GM06990 (cell line): Measurements from ENCODE around the gene SH3TC1.

ENCODE experiments used
- DNase-seq: peaks from one replicate; pipeline ENCODE4 v3.0.0-alpha.2; 2011; ENCODE audit not compliant: insufficient read length; ENCODE audit errors: extremely low read depth
- H3K27me3 ChIP-seq: replicated peaks from 2 replicates; pipeline ENCODE4 v1.6.0; 2011; ENCODE audit warnings: low read length; ENCODE audit not compliant: control insufficient read depth, insufficient read depth
- H3K36me3 ChIP-seq: 2 replicates; pipeline ENCODE4 v1.5.1; 2011; ENCODE audit warnings: low read length; ENCODE audit not compliant: control insufficient read depth, insufficient read depth
- H3K4me3 ChIP-seq: replicated peaks from 2 replicates; pipeline ENCODE4 v1.5.1; 2011; ENCODE audit warnings: low read depth, mild to moderate bottlenecking, control low read depth, low read length
- CTCF ChIP-seq: IDR thresholded peaks from 2 replicates; pipeline ENCODE4 v1.5.1; 2011; ENCODE audit warnings: low read length, control low read depth, mild to moderate bottlenecking, inconsistent platforms; ENCODE audit not compliant: insufficient read depth, poor library complexity, severe bottlenecking

SH3TC1 gene

GRCh38 chr4:8199594-8200301 is 658 bp downstream of the SH3TC1 start:
- Histone ChIP-seq H3K4me3 (peak overlapping the region; percentile 77), H3K36me3 (peaks cover 2% of the 10 kb centered on the region), H3K27me3 (no peaks in the 10 kb centered on the region)
- DNase-seq = peak; percentile 30
- TF ChIP-seq CTCF = no peak

DNA sequence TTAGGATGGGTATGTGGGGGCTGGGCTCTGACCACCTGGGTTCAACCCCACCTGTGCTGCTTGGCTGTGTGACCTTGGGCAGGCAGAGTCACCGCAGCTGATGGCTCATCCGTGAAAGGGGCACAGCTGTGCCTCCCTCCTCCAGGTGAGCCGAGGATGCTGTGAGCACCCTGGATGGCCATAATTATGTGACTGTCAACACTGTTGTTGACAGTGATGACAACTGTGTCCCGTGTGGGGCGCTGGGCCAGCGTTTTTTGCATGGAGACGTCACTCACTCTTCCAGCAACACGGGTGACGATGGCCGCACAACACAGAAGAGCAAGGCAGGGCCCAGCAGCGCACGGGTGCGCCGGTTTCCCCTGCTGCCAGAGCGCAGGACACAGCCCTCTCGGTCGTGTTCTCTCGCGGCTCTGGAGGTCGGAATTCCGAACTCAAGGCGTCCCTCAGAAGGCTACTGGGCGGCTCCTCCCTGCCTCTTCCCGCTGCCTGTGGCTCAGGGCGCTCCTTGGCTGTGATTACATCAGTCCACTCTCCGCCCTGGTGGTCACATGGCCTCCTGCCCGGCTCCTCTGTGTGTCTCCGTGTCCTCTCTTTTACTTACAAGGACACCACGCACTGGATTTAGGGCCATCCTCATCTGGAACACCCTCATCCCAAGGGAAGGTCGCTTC is 1.3 kb downstream of the SH3TC1 start:
- Histone ChIP-seq H3K27me3 (no peaks in the 10 kb centered on the region), H3K4me3 (peak overlapping the region; percentile 77), H3K36me3 (peaks cover 3% of the 10 kb centered on the region)
- DNase-seq = peak; percentile 61
- no peak for TF ChIP-seq CTCF

- peaks cover 6% of the 10 kb centered on the region for H3K36me3 ChIP-seq
- no peaks in the 10 kb centered on the region for H3K27me3 ChIP-seq
- H3K4me3 ChIP-seq = peak overlapping the region; percentile 77
- peak; percentile 62 for DNase-seq
- no peak for TF ChIP-seq CTCF
Observed at GRCh38 chr4:8201321-8201781, 2.3 kb downstream of the SH3TC1 start.

DNA sequence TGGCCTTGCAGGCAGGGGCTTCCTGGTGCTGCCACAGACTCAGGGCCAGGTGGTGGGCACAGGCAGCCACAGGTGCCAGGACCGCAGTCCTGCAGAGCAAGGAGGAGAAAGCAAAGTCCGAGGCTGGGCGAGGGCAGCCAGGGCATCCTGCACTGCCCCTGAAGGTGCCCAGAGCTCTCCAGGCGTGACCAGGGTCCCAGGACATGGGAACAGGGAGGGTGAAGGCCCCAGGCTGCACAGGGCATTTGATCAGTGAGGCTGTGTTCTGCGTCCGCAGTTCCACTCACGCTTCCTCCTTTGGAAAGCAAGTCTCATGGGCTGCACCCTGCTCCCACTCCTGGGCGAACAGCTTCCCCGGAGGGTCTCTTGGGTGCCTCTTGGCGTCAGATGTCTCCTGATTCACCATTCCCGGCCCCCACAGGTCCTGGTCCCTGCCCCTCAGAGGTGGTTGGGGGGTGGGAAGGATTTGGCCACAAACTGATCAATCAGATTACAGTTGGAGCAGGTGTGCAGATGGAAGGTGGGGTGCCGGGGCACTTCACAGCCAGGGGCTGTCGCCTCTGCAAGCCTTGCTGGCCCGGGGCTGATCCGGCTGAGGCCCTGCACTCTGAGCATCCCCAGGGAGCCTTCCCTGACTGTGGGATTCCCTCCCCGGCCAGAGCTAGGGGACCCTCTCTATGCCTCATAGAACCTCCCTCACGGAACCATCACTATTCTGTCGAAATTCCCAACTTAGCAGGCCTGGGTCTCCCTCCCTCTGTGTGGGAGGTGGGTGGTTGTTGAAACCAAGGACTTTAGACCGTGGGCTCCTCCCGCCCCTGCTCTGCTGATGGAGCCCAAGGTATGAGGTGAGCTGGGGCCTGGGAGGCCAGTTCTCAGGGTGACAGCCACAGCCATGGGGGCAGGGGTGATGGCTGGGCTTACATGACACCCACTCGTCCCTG is 3.3 kb downstream of the SH3TC1 start:
- no peak for TF ChIP-seq CTCF
- Histone ChIP-seq H3K36me3 (peaks cover 6% of the 10 kb centered on the region), H3K4me3 (peak overlapping the region; percentile 77), H3K27me3 (no peaks in the 10 kb centered on the region)
- DNase-seq = no peak

DNA sequence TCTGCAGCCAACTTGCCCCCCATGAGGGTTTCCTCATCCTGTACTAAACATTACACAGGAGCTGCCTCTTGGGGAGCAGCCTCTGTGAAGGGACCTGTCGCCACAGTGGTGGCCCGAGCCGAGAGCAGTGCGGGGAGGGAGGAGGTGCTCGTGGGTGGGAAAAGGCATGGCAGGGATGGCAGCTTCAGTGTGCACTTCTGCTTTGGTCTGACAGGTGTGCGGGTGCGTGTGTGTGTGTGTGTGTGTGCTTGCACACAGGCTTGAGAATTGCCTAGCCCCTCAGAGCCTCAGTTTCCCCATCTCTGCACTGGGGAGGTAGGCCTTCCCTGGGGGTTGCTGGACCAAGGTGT is 3.9 kb downstream of the SH3TC1 start:
- Histone ChIP-seq H3K27me3 (no peaks in the 10 kb centered on the region), H3K36me3 (peaks cover 6% of the 10 kb centered on the region), H3K4me3 (no peak overlapping the region)
- TF ChIP-seq CTCF = no peak
- DNase-seq = no peak
